CD4-positive, alpha-beta memory T cell (primary cell): ENCODE results near the gene OR5B2. TPM values are rescaled to one million over a fixed set of nuclear protein-coding genes. Genes with fewer than 3 reads are reported as not detected.

Experiments used
- CTCF ChIA-PET: fragments of 350-600 bp; sonication (Branson Sonifier 250); formaldehyde crosslinking; loops from one replicate; lab custom pipeline; 2021; ENCODE audit warnings: inconsistent platforms; ENCODE audit not compliant: partially characterized antibody; lab: Charles Lee
- POLR2A ChIA-PET: fragments of 350-600 bp; sonication (Branson Sonifier 250); formaldehyde crosslinking; loops from one replicate; lab custom pipeline; 2021; ENCODE audit not compliant: partially characterized antibody; lab: Charles Lee
- DNase-seq, 5 donors: peaks; one replicate each; pipeline versions ENCODE4 v3.0.0 to v3.0.0-alpha.2; 2020 to 2022; ENCODE audit warnings: mixed read lengths in 1 of 5
- H3K27ac ChIP-seq: one replicate; pipeline ENCODE4 v1.7.0; 2013; ENCODE audit warnings: low read depth, low read length
- H3K27me3 ChIP-seq: 2 replicates; pipeline ENCODE4 v1.7.0; 2013; ENCODE audit warnings: mild to moderate bottlenecking, low read length, moderate library complexity; ENCODE audit not compliant: insufficient read depth
- H3K36me3 ChIP-seq: 2 replicates; pipeline ENCODE4 v1.7.0; 2013; ENCODE audit warnings: mild to moderate bottlenecking, low read length, moderate library complexity; ENCODE audit not compliant: insufficient read depth
- H3K4me1 ChIP-seq: 2 replicates; pipeline ENCODE4 v1.7.0; 2013; ENCODE audit warnings: mild to moderate bottlenecking, low read length, moderate library complexity; ENCODE audit not compliant: insufficient read depth
- H3K4me3 ChIP-seq, 2 donors: one replicate each; pipeline ENCODE4 v1.7.0; 2013; ENCODE audit warnings: low read length in 2 of 2, mild to moderate bottlenecking in 1 of 2
- H3K9me3 ChIP-seq, 2 donors: one replicate each; pipeline ENCODE4 v1.7.0; 2013; ENCODE audit warnings: low read length in 2 of 2, control low read depth in 1 of 2; ENCODE audit not compliant: control insufficient read depth in 1 of 2
- H3K27ac Mint-ChIP-seq, 7 donors: one replicate each; pipeline ENCODE4 v1.8.0; 2020 to 2021; ENCODE audit warnings: mixed read lengths in 7 of 7, mild to moderate bottlenecking in 6 of 7, inconsistent platforms in 3 of 7, moderate library complexity in 3 of 7
- H3K27me3 Mint-ChIP-seq, 2 donors: one replicate each; pipeline ENCODE4 v1.8.0; 2020 to 2021; ENCODE audit warnings: mixed read lengths in 2 of 2
- H3K36me3 Mint-ChIP-seq, 2 donors: one replicate each; pipeline ENCODE4 v1.8.0; 2020 to 2021; ENCODE audit warnings: mixed read lengths in 2 of 2, inconsistent platforms in 1 of 2, mild to moderate bottlenecking in 1 of 2
- H3K4me1 Mint-ChIP-seq, 4 donors: one replicate each; pipeline ENCODE4 v1.8.0; 2020 to 2021; ENCODE audit warnings: mixed read lengths in 4 of 4, mild to moderate bottlenecking in 1 of 4
- H3K4me3 Mint-ChIP-seq, 8 donors: one replicate each; pipeline ENCODE4 v1.8.0; 2020 to 2021; ENCODE audit warnings: mixed read lengths in 8 of 8, mild to moderate bottlenecking in 7 of 8, moderate library complexity in 6 of 8, inconsistent platforms in 3 of 8
- H3K9me3 Mint-ChIP-seq, 8 donors: one replicate each; pipeline ENCODE4 v1.8.0; 2020 to 2021; ENCODE audit warnings: mixed read lengths in 8 of 8, mild to moderate bottlenecking in 5 of 8, inconsistent platforms in 3 of 8, moderate library complexity in 1 of 8
- intact Hi-C: fragments of 100-400 bp; cut with micrococcal nuclease; formaldehyde crosslinking; loops from one replicate; pipeline ENCODE4 v1.15.1; 2023
- polyA plus RNA-seq, 2 donors: library from polyadenylated mRNA; unstranded; fragments of 300-500 nt; fragmentation: Illumina TruSeq; gene quantifications; one replicate each; pipeline ENCODE4 v1.2.3, GENCODE V29; 2021
- total RNA-seq, 2 experiments: library from RNA; stranded (reverse); gene quantifications; one replicate each; pipeline ENCODE4 v1.2.3, GENCODE V29; 2021

Gene OR5B2
- total and polyA plus RNA-seq, 4 experiments from 2014 or later = 0.29 TPM; not detected in 3

GRCh38 chr11:58395581-58395980 is 32.3 kb downstream of the OR5B2 start:
- DNase-seq = no peak
- POLR2A ChIA-PET = no interaction called here
- Histone ChIP-seq H3K36me3 (no peaks in the 10 kb centered on the region), H3K27ac (no peak overlapping the region), H3K9me3 (no peaks in the 10 kb centered on the region), H3K4me3 (no peak overlapping the region), H3K4me1 (no peaks in the 10 kb centered on the region), H3K27me3 (no peaks in the 10 kb centered on the region)
- Mint-ChIP-seq H3K4me1 (no peaks in the 10 kb centered on the region), H3K36me3 (no peaks in the 10 kb centered on the region), H3K9me3 (peaks cover 0 to 15% (median 8%) of the 10 kb centered on the region in 8 donors), H3K27ac (no peak overlapping the region), H3K27me3 (peaks cover 0 to 9% of the 10 kb centered on the region in 2 donors), H3K4me3 (no peak overlapping the region)
- CTCF ChIA-PET = no interaction called here
- intact Hi-C loops = no loop called here

- H3K4me1 Mint-ChIP-seq = no peaks in the 10 kb centered on the region
- intact Hi-C loops = no loop called here
- DNase-seq = no peak
- H3K27me3 Mint-ChIP-seq = peaks cover 0 to 9% of the 10 kb centered on the region in 2 donors
- Histone ChIP-seq H3K36me3 (no peaks in the 10 kb centered on the region), H3K27me3 (no peaks in the 10 kb centered on the region), H3K9me3 (no peaks in the 10 kb centered on the region), H3K4me1 (no peaks in the 10 kb centered on the region), H3K27ac (no peak overlapping the region), H3K4me3 (no peak overlapping the region)
- H3K9me3 Mint-ChIP-seq = peaks cover 0 to 15% (median 8%) of the 10 kb centered on the region in 8 donors
- ChIA-PET CTCF (no interaction called here), POLR2A (no interaction called here)
- H3K36me3 Mint-ChIP-seq = no peaks in the 10 kb centered on the region
- no peak overlapping the region for H3K27ac Mint-ChIP-seq
- no peak overlapping the region for H3K4me3 Mint-ChIP-seq
These were observed 33.7 kb downstream of the OR5B2 start for GRCh38 chr11:58394195-58394594.

GRCh38 chr11:58392746-58393145 is 35.2 kb downstream of the OR5B2 start:
- no peak overlapping the region for H3K27ac ChIP-seq
- no peak overlapping the region for H3K27ac Mint-ChIP-seq
- H3K9me3 Mint-ChIP-seq = peaks cover 0 to 15% (median 8%) of the 10 kb centered on the region in 8 donors
- ChIA-PET CTCF (no interaction called here), POLR2A (no interaction called here)
- H3K4me3 Mint-ChIP-seq = no peak overlapping the region
- no peaks in the 10 kb centered on the region for H3K27me3 ChIP-seq
- DNase-seq = no peak
- H3K4me3 ChIP-seq = no peak overlapping the region
- no peaks in the 10 kb centered on the region for H3K36me3 ChIP-seq
- peaks cover 0 to 9% of the 10 kb centered on the region in 2 donors for H3K27me3 Mint-ChIP-seq
- no peaks in the 10 kb centered on the region for H3K4me1 ChIP-seq
- no peaks in the 10 kb centered on the region for H3K36me3 Mint-ChIP-seq
- no peaks in the 10 kb centered on the region for H3K9me3 ChIP-seq
- intact Hi-C loops = no loop called here
- no peaks in the 10 kb centered on the region for H3K4me1 Mint-ChIP-seq

GRCh38 chr11:58391879-58392278 is 36.0 kb downstream of the OR5B2 start:
- Histone ChIP-seq H3K27me3 (no peaks in the 10 kb centered on the region), H3K4me3 (no peak overlapping the region), H3K4me1 (no peaks in the 10 kb centered on the region), H3K36me3 (no peaks in the 10 kb centered on the region), H3K27ac (no peak overlapping the region), H3K9me3 (no peaks in the 10 kb centered on the region)
- H3K36me3 Mint-ChIP-seq = no peaks in the 10 kb centered on the region
- peaks cover 0 to 9% of the 10 kb centered on the region in 2 donors for H3K27me3 Mint-ChIP-seq
- no peak overlapping the region for H3K4me3 Mint-ChIP-seq
- DNase-seq = no peak
- H3K9me3 Mint-ChIP-seq = peaks cover 0 to 15% (median 8%) of the 10 kb centered on the region in 8 donors
- H3K27ac Mint-ChIP-seq = no peak overlapping the region
- ChIA-PET POLR2A (no interaction called here), CTCF (no interaction called here)
- intact Hi-C loops = no loop called here
- H3K4me1 Mint-ChIP-seq = no peaks in the 10 kb centered on the region

GRCh38 chr11:58390551-58391063 is 37.3 kb downstream of the OR5B2 start:
- Histone ChIP-seq H3K27ac (no peak overlapping the region), H3K36me3 (no peaks in the 10 kb centered on the region), H3K27me3 (no peaks in the 10 kb centered on the region), H3K9me3 (no peaks in the 10 kb centered on the region), H3K4me1 (no peaks in the 10 kb centered on the region), H3K4me3 (no peak overlapping the region)
- Mint-ChIP-seq H3K4me1 (no peaks in the 10 kb centered on the region), H3K9me3 (peaks cover 0 to 15% (median 8%) of the 10 kb centered on the region in 8 donors), H3K4me3 (no peak overlapping the region), H3K36me3 (no peaks in the 10 kb centered on the region), H3K27ac (no peak overlapping the region), H3K27me3 (peaks cover 0 to 8% of the 10 kb centered on the region in 2 donors)
- DNase-seq = no peak
- intact Hi-C loops = no loop called here
- ChIA-PET POLR2A (no interaction called here), CTCF (no interaction called here)

Other genes with a start within 250 kb of the OR5B2 start
- gene OR9Q2, start 239.1 kb downstream of the OR5B2 start, total RNA-seq = not detected
- not detected for gene OR9Q2, start 239.1 kb downstream of the OR5B2 start, polyA plus RNA-seq
- gene OR1S2, start 224.0 kb downstream of the OR5B2 start, total RNA-seq = not detected
- gene OR1S2, start 224.0 kb downstream of the OR5B2 start, polyA plus RNA-seq = not detected
- gene OR1S1, start 215.4 kb downstream of the OR5B2 start, total RNA-seq = not detected
- gene OR1S1, start 215.4 kb downstream of the OR5B2 start, polyA plus RNA-seq = not detected
- not detected for gene OR10Q1, start 199.2 kb downstream of the OR5B2 start, total RNA-seq
- gene OR10Q1, start 199.2 kb downstream of the OR5B2 start, polyA plus RNA-seq = not detected
- gene OR10W1, start 159.9 kb downstream of the OR5B2 start, total RNA-seq = not detected
- not detected for gene OR10W1, start 159.9 kb downstream of the OR5B2 start, polyA plus RNA-seq
- gene OR5B17, start 69.1 kb downstream of the OR5B2 start, total RNA-seq = not detected
- gene OR5B17, start 69.1 kb downstream of the OR5B2 start, polyA plus RNA-seq = not detected
- not detected for gene OR5B3, start 21.2 kb downstream of the OR5B2 start, total RNA-seq
- not detected for gene OR5B3, start 21.2 kb downstream of the OR5B2 start, polyA plus RNA-seq
- not detected for gene OR5B12, start 14.1 kb upstream of the OR5B2 start, total RNA-seq
- not detected for gene OR5B12, start 14.1 kb upstream of the OR5B2 start, polyA plus RNA-seq
- under 1 TPM; 0.61 to 0.99 TPM for gene OR5B21, start 80.0 kb upstream of the OR5B2 start, total RNA-seq
- not detected for gene OR5B21, start 80.0 kb upstream of the OR5B2 start, polyA plus RNA-seq
- gene LPXN, start 147.7 kb upstream of the OR5B2 start, total RNA-seq = 100 to 1,000 TPM; 138 to 147 TPM
- gene LPXN, start 147.7 kb upstream of the OR5B2 start, polyA plus RNA-seq = 100 to 1,000 TPM; 251 to 281 TPM
- 10 to 100 TPM; 38.0 to 38.4 TPM for gene ZFP91, start 150.9 kb upstream of the OR5B2 start, total RNA-seq
- gene ZFP91, start 150.9 kb upstream of the OR5B2 start, polyA plus RNA-seq = 1 to 10 TPM; 3.8 to 7.3 TPM
- gene CNTF, start 194.5 kb upstream of the OR5B2 start, total RNA-seq = 1 to 10 TPM; 2.6 to 2.9 TPM
- under 1 TPM in 1 of 2 donors, not detected in 1; 0.10 TPM for gene CNTF, start 194.5 kb upstream of the OR5B2 start, polyA plus RNA-seq